IPS-NIHi11 (cell line): ENCODE results near the gene RAB5IF.
A peak's percentile ranks its signal among the peaks of the same experiment; 100 is the strongest.
"Not testable (repeated sequence)": the region's sequence is repeated elsewhere in the genome, so short reads cannot be mapped to it uniquely, and the experiment has no call there.

Source experiments
- DNase-seq: peaks from one replicate; pipeline ENCODE4 v3.0.0; 2012; ENCODE audit warnings: mixed read lengths, low spot score

The RAB5IF gene

GRCh38 chr20:36629719-36630681 lies 24.4 kb downstream of the RAB5IF start:
- no peak for DNase-seq

- no peak for DNase-seq
Observed at GRCh38 chr20:36631646-36632045, 26.1 kb downstream of the RAB5IF start.

- no peak for DNase-seq
Observed at GRCh38 chr20:36632147-36632486, 26.5 kb downstream of the RAB5IF start.

GRCh38 chr20:36632487-36633284 lies 27.1 kb downstream of the RAB5IF start:
- DNase-seq: peak; percentile 56

- DNase-seq: no peak
Observed at GRCh38 chr20:36633285-36633772, 27.8 kb downstream of the RAB5IF start.

- DNase-seq: no peak
Observed at GRCh38 chr20:36634342-36634741, 28.8 kb downstream of the RAB5IF start.

- not testable (repeated sequence) for DNase-seq
Observed at GRCh38 chr20:36638876-36639400, 33.4 kb downstream of the RAB5IF start.

- DNase-seq: no peak
Observed at GRCh38 chr20:36641506-36641843, 35.9 kb downstream of the RAB5IF start.

- no peak for DNase-seq
Observed at GRCh38 chr20:36642136-36642535, 36.6 kb downstream of the RAB5IF start.

- DNase-seq: no peak
Observed at GRCh38 chr20:36644032-36644705, 38.6 kb downstream of the RAB5IF start.

- DNase-seq: no peak
Observed at GRCh38 chr20:36644706-36645095, 39.1 kb downstream of the RAB5IF start.

GRCh38 chr20:36645353-36645752 lies 39.8 kb downstream of the RAB5IF start:
- no peak for DNase-seq

GRCh38 chr20:36645998-36646397 lies 40.4 kb downstream of the RAB5IF start, which contains the start of gene SLA2:
Gene SLA2, minus strand, starts transcription at chr20:36646196. Its CDS starts 4,861 bp downstream, at chr20:36641335.
- DNase-seq: no peak

- no peak for DNase-seq
Observed at GRCh38 chr20:36646678-36647077, 41.1 kb downstream of the RAB5IF start.

GRCh38 chr20:36647196-36648121 lies 41.9 kb downstream of the RAB5IF start:
- peak; percentile 26 for DNase-seq

- no peak for DNase-seq
Observed at GRCh38 chr20:36653456-36653855, 47.9 kb downstream of the RAB5IF start.

GRCh38 chr20:36654506-36654905 lies 48.9 kb downstream of the RAB5IF start:
- no peak for DNase-seq

GRCh38 chr20:36655004-36655403 lies 49.4 kb downstream of the RAB5IF start:
- DNase-seq: no peak

GRCh38 chr20:36656733-36657132 lies 51.2 kb downstream of the RAB5IF start:
- DNase-seq: no peak

GRCh38 chr20:36658300-36658699 lies 52.7 kb downstream of the RAB5IF start:
- DNase-seq: no peak
